Adipocyte (in vitro differentiated cells): ENCODE measurements around the gene F10.

Experiments
- DNase-seq: peaks from one replicate; pipeline ENCODE4 v3.0.0-alpha.2; 2015; ENCODE audit warnings: low read depth
- H3K27me3 ChIP-seq: replicated peaks from 2 replicates; pipeline ENCODE4 v1.7.0; 2013; ENCODE audit warnings: mild to moderate bottlenecking, low read length, moderate library complexity; ENCODE audit not compliant: control insufficient read depth, insufficient read depth
- H3K36me3 ChIP-seq: 2 replicates; pipeline ENCODE4 v1.7.0; 2013; ENCODE audit warnings: low read length, mild to moderate bottlenecking, moderate library complexity; ENCODE audit not compliant: control insufficient read depth, insufficient read depth, severe bottlenecking
- H3K4me1 ChIP-seq: 2 replicates; pipeline ENCODE4 v1.7.0; 2013; ENCODE audit warnings: mild to moderate bottlenecking, low read length, moderate library complexity; ENCODE audit not compliant: control insufficient read depth, insufficient read depth
- H3K4me3 ChIP-seq: 2 replicates; pipeline ENCODE4 v1.7.0; 2013; ENCODE audit warnings: mild to moderate bottlenecking, low read length, moderate library complexity
- H3K9ac ChIP-seq: 2 replicates; pipeline ENCODE4 v1.7.0; 2013; ENCODE audit warnings: mild to moderate bottlenecking, low read length, moderate library complexity
- H3K9me3 ChIP-seq: 2 replicates; pipeline ENCODE4 v1.7.0; 2013; ENCODE audit warnings: mild to moderate bottlenecking, low read length, moderate library complexity; ENCODE audit not compliant: control insufficient read depth

The F10 gene

GRCh38 chr13:113187263-113187669, 64.7 kb downstream of the F10 start:
- H3K9ac ChIP-seq, result peak overlapping the region; percentile 75
- peaks cover 53% of the 10 kb centered on the region for H3K36me3 ChIP-seq
- no peaks in the 10 kb centered on the region for H3K9me3 ChIP-seq
- peaks cover 27% of the 10 kb centered on the region for H3K4me1 ChIP-seq
- DNase-seq, result peak; percentile 97
- H3K4me3 ChIP-seq, result peak overlapping the region; percentile 79
- H3K27me3 ChIP-seq, result no peaks in the 10 kb centered on the region

GRCh38 chr13:113187883-113188665, 65.5 kb downstream of the F10 start:
- Histone ChIP-seq H3K27me3 (no peaks in the 10 kb centered on the region), H3K36me3 (peaks cover 49% of the 10 kb centered on the region), H3K4me3 (peak overlapping the region; percentile 19), H3K4me1 (peaks cover 35% of the 10 kb centered on the region), H3K9me3 (no peaks in the 10 kb centered on the region), H3K9ac (peak overlapping the region; percentile 18)
- DNase-seq, result no peak

DNA sequence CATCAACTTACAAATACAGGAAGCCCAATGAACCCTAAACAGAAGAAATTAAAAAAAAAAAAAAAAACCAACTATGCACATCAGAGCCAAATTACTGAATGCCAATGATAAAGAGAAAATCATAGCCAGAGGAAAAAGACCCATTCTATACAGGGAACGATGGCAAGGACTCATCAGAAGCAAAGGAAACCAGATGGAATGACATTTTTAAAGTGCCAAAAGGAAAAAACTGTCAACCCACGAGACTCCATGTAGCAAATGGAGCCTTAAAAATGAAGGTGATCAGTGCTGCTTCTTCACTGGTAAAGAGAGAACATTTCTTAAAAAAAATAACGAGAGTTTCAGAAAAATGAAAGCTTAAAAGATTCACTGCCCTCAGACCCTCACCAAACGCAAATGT, 67.6 kb downstream of the F10 start:
- peaks cover 40% of the 10 kb centered on the region for H3K4me1 ChIP-seq
- no peak for DNase-seq
- peaks cover 48% of the 10 kb centered on the region for H3K36me3 ChIP-seq

DNA sequence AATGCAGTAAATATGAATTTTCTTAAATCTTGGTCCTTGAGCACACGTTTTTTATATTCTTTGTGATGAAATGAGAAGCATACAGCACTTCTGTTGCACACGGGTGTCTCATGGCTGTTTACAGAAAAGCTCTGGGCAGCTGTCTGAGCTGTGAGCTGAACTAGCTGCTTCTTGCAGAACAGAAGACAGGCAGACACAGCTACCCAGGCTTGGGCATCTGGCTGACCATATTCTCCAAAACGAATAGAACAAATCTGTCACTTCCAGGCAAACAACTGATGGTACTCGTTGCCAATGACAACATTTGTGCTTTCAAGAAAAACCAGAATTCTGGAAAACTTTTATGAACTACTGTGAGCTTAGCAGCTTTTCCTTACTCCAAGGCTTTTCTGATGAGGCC, 69.7 kb downstream of the F10 start:
- peaks cover 68% of the 10 kb centered on the region for H3K36me3 ChIP-seq
- H3K4me3 ChIP-seq, result no peak overlapping the region
- peaks cover 27% of the 10 kb centered on the region for H3K4me1 ChIP-seq
- no peak overlapping the region for H3K9ac ChIP-seq
- DNase-seq, result no peak
- no peaks in the 10 kb centered on the region for H3K9me3 ChIP-seq
- no peaks in the 10 kb centered on the region for H3K27me3 ChIP-seq

More for the DNA sequence above, 67.6 kb downstream of the F10 start:
- Histone ChIP-seq H3K27me3 (no peaks in the 10 kb centered on the region), H3K9me3 (no peaks in the 10 kb centered on the region), H3K4me3 (no peak overlapping the region), H3K9ac (no peak overlapping the region)

DNA sequence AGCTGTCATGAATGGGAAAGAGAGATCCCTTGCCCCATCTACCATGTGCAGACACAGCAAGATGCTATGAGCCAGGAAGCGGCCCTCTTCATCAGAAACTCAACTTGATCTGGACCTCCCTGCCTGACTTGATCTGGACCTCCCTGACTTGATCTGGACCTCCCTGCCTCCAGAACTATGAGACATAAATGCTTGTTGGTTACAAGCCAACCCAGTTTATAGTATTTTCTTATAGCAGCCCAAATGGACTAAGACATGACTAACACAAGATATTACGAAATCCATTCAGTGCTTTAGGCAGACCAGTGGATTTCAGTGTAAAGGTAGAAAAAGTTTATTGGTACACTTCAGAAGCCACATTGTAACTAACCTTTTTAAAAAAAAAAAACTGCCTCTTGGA, 70.3 kb downstream of the F10 start:
- Histone ChIP-seq H3K9ac (no peak overlapping the region), H3K27me3 (no peaks in the 10 kb centered on the region), H3K4me3 (no peak overlapping the region), H3K9me3 (no peaks in the 10 kb centered on the region), H3K4me1 (peaks cover 22% of the 10 kb centered on the region), H3K36me3 (peaks cover 74% of the 10 kb centered on the region)
- peak; percentile 84 for DNase-seq

- Histone ChIP-seq H3K9ac (no peak overlapping the region), H3K36me3 (peaks cover 77% of the 10 kb centered on the region), H3K4me3 (no peak overlapping the region), H3K9me3 (no peaks in the 10 kb centered on the region), H3K4me1 (peaks cover 15% of the 10 kb centered on the region), H3K27me3 (no peaks in the 10 kb centered on the region)
- no peak for DNase-seq
These were observed 72.8 kb downstream of the F10 start for GRCh38 chr13:113195360-113195759.

DNA sequence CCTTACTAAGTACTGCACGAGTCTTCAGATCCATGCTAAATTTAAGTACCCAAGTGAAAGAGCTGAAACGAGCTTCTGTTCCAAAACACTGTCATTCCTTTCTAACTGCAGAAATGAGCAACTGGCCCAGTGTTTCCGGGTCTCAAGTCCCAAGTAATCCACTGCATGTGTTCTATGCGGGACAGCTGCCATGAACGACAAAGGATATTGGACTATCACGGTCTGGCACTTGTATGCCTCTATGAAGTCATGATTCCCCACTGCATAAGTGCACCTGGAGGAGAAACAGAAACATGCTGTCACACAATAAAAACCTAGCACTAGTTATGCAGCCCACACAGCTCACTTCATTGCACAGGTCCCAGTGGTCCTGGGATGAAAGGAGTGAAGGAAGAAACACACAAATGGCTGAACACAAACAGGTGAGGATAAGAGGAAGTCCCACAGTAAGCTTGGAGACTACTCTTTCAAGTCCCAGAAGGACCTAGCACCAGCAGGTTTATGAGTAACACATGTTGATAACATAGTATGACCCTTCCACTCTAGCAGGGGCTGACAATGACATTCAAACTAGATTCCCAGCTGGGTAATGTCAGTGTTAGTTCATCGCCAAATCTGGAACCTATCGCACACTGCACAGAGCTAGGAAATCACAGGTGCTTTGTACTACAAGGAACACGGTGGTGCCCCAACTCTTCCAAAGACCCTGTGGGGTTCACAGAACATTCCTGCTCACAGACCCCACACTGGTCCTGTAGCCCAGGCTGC, 74.6 kb downstream of the F10 start:
- no peaks in the 10 kb centered on the region for H3K27me3 ChIP-seq
- DNase-seq, result no peak
- no peak overlapping the region for H3K9ac ChIP-seq
- peaks cover 17% of the 10 kb centered on the region for H3K4me1 ChIP-seq
- H3K36me3 ChIP-seq, result peaks cover 65% of the 10 kb centered on the region
- H3K4me3 ChIP-seq, result no peak overlapping the region
- H3K9me3 ChIP-seq, result no peaks in the 10 kb centered on the region
